Stimulated activated CD4-positive, alpha-beta T cell treated with anti-CD3 and anti-CD28 coated beads, Interleukin-4, amount 100 ng/mL, for 48 hours (primary cell): Measurements from ENCODE around the gene SOHLH2.

Experiments used
- DNase-seq, 2 donors: peaks; one replicate each; pipeline ENCODE4 v3.0.0-alpha.2; 2020; ENCODE audit warnings: low read depth in 2 of 2

Gene SOHLH2

GRCh38 chr13:36131222-36131930 is 83.0 kb downstream of the SOHLH2 start, which contains the start of gene DCLK1:
DCLK1 (minus strand) TSS chr13:36131382.
- DNase-seq, result no peak

- no peak for DNase-seq
Measured at GRCh38 chr13:36130552-36131221, 83.7 kb downstream of the SOHLH2 start.

- no peak for DNase-seq
Measured at GRCh38 chr13:36130193-36130551, 84.2 kb downstream of the SOHLH2 start.

GRCh38 chr13:36129539-36129938 is 84.8 kb downstream of the SOHLH2 start:
- DNase-seq, result no peak

- no peak for DNase-seq
Measured at GRCh38 chr13:36126491-36126890, 87.9 kb downstream of the SOHLH2 start.

- DNase-seq, result no peak
Measured at GRCh38 chr13:36125841-36126240, 88.5 kb downstream of the SOHLH2 start.

GRCh38 chr13:36124236-36124822 is 90.0 kb downstream of the SOHLH2 start:
- DNase-seq, result no peak
